NOMO-1 treated with DMSO at 0.1 percent for 48 hours (cell line): ENCODE results near the gene LST1.

Source experiments
- DNase-seq: peaks from one replicate; lab custom pipeline; 2025; ENCODE audit not compliant: unreplicated experiment; lab: John Stamatoyannopoulos, UW

LST1 gene

DNA sequence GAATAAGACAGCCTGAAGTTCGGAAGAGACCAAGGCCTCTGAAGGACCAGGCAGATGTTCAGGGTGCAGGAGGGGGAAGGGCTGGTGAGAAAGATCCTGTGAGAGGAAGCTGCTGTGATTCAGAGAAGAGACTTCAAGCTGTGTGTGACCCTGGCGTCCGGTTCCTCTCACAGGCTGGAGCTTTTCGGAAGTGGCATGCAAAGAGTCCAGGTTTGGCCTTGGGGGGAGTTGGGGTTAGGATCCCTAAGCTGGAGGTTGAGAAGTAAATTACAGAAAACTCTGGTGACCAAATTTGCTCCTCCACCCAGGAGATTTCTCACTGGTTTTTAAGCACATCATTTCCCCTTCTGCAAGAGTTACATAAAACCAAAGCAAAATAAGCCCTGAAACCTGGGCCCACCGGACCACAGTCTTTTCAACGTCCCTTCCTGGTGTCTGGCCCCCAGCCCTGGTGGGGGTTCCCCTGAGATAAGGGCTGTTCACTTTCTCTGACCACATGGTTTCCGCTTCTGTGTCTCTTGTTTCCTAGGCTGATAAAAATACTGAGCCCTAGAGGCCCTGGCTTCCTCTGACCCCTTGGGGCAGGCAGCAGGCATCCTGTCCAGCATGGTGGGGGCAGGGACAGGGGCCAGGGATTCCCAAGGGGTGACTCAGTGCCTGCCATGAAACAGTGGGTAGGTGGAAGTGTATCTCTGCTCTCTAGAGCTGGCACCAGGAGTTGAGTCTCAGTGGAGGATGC is 25.9 kb upstream of the LST1 start:
- peak; percentile 96 for DNase-seq

DNA sequence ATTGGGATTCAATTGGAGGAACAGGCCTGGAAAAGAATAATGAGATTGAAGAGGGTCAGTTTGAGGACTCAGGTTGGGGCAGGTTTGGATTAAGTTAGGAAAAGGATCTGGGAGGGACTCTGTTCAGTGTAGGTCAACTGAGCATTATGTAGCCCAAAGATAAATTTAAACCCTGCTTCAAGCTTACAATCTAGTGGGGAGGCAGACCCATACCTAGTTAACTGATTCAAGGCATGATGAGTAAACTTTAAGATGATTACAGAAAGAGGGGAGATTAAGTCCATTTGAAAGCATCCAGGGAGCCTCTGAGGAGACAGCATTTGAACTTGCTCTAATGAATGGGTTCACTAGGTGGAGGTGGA is 25.4 kb upstream of the LST1 start:
- DNase-seq: no peak

DNA sequence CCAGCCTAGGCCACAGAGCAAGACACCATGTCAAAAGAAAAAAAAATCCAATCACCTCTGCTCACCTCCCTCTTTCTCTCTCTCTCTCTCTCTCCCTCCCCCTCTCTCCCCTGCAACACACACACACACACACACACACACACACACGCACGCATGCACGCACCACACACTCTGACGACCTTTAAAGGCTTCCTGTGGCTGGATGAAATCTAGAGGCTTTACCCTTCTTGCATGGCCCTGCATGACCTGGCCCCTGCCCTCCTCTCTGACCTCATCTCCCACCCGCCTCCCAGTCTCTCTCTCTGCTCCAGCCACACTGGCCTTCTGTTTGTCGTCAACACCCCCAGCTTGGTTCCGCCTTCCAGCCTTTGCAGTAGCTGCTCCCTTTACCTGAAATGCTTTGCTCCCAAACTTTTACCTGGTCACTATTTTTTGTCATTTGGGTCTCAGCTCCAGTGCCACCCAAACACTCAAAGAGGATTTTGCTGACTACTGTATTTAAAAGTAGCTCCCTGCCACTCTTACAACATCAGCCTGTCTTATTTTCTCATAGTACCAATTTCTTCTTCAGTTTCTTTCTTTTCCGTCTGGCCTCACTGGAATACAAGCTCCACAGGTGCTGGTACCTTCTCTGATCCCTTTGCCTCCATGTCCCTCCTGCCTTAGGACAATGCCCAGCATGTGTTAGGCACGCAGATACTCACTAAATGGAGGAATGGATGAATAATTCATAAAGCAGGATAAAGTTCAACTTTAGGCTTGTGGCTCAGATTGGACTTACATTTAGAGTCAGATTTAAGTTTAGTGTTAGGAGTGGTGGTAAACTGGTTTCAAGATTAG is 18.3 kb upstream of the LST1 start:
- DNase-seq: no peak

DNA sequence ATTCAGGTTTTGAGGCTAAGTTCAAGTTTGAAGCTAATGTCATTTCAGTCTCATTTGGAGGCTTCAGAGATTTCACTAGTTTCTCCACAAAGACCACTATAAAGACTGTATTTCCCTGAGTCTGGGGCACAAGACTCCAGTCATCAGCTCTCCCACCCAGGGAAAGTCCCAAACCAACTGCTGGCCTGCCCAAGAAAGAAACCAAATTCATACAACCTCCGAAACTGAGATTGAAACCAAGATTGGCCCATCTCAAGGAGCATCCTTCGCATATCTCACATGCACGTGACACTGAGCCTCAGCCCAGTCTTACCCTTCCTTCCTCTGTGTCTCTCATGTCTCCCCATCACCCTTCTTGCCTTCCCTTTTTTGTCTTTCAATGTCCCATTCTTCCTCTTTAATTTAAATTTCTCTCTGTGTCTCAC is 17.5 kb upstream of the LST1 start:
- DNase-seq: peak; percentile 74

DNA sequence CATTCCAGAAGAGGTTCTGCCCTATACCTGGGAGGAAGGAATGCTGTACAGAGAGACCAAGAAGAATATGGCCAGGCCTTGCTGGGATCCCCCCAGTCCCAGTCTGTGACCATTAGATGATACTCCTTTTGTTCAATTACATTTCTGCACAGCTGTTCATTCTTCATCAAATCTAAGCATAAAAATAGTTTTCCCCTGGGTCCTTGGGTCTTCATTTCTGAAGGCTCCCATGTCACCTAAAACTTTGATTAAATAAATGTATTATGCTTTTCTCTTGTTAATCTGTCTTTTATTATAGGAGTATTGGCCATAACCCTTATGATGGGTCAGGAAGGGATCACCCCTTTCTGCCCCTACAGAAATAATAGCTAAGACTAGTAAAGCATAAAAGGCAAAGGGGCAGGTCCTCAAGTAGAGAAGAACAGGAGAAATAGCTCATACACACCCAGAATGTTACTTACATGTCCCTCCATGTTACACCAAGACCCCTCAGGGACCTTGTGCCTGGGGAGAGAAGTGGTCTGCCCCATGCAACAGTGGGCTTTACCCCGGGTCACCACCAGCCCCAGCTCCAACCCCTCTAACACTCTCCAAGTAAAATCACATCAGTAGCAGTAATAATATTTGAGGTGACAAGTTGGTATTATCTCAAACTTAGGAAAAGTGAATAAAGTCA is 16.1 kb upstream of the LST1 start:
- DNase-seq: no peak

DNA sequence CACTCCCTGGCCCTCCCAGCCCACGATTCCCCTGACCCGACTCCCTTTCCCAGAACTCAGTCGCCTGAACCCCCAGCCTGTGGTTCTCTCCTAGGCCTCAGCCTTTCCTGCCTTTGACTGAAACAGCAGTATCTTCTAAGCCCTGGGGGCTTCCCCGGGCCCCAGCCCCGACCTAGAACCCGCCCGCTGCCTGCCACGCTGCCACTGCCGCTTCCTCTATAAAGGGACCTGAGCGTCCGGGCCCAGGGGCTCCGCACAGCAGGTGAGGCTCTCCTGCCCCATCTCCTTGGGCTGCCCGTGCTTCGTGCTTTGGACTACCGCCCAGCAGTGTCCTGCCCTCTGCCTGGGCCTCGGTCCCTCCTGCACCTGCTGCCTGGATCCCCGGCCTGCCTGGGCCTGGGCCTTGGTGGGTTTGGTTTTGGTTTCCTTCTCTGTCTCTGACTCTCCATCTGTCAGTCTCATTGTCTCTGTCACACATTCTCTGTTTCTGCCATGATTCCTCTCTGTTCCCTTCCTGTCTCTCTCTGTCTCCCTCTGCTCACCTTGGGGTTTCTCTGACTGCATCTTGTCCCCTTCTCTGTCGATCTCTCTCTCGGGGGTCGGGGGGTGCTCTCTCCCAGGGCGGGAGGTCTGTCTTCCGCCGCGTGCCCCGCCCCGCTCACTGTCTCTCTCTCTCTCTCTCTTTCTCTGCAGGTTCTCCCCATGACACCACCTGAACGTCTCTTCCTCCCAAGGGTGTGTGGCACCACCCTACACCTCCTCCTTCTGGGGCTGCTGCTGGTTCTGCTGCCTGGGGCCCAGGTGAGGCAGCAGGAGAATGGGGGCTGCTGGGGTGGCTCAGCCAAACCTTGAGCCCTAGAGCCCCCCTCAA is 13.8 kb upstream of the LST1 start, which contains the start of gene LTA:
Gene LTA (plus strand): TSS at position 249 of the 871 bp plus-strand sequence. CDS start 454 bp downstream, at position 703.
- no peak for DNase-seq

DNA sequence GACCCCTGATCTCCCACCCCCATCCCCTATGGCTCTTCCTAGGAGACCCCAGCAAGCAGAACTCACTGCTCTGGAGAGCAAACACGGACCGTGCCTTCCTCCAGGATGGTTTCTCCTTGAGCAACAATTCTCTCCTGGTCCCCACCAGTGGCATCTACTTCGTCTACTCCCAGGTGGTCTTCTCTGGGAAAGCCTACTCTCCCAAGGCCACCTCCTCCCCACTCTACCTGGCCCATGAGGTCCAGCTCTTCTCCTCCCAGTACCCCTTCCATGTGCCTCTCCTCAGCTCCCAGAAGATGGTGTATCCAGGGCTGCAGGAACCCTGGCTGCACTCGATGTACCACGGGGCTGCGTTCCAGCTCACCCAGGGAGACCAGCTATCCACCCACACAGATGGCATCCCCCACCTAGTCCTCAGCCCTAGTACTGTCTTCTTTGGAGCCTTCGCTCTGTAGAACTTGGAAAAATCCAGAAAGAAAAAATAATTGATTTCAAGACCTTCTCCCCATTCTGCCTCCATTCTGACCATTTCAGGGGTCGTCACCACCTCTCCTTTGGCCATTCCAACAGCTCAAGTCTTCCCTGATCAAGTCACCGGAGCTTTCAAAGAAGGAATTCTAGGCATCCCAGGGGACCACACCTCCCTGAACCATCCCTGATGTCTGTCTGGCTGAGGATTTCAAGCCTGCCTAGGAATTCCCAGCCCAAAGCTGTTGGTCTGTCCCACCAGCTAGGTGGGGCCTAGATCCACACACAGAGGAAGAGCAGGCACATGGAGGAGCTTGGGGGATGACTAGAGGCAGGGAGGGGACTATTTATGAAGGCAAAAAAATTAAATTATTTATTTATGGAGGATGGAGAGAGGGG is 12.6 kb upstream of the LST1 start:
- DNase-seq: no peak

DNA sequence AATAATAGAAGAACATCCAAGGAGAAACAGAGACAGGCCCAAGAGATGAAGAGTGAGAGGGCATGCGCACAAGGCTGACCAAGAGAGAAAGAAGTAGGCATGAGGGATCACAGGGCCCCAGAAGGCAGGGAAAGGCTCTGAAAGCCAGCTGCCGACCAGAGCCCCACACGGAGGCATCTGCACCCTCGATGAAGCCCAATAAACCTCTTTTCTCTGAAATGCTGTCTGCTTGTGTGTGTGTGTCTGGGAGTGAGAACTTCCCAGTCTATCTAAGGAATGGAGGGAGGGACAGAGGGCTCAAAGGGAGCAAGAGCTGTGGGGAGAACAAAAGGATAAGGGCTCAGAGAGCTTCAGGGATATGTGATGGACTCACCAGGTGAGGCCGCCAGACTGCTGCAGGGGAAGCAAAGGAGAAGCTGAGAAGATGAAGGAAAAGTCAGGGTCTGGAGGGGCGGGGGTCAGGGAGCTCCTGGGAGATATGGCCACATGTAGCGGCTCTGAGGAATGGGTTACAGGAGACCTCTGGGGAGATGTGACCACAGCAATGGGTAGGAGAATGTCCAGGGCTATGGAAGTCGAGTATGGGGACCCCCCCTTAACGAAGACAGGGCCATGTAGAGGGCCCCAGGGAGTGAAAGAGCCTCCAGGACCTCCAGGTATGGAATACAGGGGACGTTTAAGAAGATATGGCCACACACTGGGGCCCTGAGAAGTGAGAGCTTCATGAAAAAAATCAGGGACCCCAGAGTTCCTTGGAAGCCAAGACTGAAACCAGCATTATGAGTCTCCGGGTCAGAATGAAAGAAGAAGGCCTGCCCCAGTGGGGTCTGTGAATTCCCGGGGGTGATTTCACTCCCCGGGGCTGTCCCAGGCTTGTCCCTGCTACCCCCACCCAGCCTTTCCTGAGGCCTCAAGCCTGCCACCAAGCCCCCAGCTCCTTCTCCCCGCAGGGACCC is 11.7 kb upstream of the LST1 start:
- no peak for DNase-seq

DNA sequence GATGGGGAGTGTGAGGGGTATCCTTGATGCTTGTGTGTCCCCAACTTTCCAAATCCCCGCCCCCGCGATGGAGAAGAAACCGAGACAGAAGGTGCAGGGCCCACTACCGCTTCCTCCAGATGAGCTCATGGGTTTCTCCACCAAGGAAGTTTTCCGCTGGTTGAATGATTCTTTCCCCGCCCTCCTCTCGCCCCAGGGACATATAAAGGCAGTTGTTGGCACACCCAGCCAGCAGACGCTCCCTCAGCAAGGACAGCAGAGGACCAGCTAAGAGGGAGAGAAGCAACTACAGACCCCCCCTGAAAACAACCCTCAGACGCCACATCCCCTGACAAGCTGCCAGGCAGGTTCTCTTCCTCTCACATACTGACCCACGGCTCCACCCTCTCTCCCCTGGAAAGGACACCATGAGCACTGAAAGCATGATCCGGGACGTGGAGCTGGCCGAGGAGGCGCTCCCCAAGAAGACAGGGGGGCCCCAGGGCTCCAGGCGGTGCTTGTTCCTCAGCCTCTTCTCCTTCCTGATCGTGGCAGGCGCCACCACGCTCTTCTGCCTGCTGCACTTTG is 10.7 kb upstream of the LST1 start, which contains the start of gene TNF:
Gene TNF (plus strand): TSS at position 231 of the 567 bp plus-strand sequence. CDS start 177 bp downstream, at position 408.
- peak; percentile 78 for DNase-seq

DNA sequence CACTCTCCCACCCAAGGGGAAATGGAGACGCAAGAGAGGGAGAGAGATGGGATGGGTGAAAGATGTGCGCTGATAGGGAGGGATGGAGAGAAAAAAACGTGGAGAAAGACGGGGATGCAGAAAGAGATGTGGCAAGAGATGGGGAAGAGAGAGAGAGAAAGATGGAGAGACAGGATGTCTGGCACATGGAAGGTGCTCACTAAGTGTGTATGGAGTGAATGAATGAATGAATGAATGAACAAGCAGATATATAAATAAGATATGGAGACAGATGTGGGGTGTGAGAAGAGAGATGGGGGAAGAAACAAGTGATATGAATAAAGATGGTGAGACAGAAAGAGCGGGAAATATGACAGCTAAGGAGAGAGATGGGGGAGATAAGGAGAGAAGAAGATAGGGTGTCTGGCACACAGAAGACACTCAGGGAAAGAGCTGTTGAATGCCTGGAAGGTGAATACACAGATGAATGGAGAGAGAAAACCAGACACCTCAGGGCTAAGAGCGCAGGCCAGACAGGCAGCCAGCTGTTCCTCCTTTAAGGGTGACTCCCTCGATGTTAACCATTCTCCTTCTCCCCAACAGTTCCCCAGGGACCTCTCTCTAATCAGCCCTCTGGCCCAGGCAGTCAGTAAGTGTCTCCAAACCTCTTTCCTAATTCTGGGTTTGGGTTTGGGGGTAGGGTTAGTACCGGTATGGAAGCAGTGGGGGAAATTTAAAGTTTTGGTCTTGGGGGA is 10.0 kb upstream of the LST1 start:
- no peak for DNase-seq

DNA sequence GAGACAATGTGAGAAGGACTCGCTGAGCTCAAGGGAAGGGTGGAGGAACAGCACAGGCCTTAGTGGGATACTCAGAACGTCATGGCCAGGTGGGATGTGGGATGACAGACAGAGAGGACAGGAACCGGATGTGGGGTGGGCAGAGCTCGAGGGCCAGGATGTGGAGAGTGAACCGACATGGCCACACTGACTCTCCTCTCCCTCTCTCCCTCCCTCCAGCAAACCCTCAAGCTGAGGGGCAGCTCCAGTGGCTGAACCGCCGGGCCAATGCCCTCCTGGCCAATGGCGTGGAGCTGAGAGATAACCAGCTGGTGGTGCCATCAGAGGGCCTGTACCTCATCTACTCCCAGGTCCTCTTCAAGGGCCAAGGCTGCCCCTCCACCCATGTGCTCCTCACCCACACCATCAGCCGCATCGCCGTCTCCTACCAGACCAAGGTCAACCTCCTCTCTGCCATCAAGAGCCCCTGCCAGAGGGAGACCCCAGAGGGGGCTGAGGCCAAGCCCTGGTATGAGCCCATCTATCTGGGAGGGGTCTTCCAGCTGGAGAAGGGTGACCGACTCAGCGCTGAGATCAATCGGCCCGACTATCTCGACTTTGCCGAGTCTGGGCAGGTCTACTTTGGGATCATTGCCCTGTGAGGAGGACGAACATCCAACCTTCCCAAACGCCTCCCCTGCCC is 9.0 kb upstream of the LST1 start:
- no peak for DNase-seq

DNA sequence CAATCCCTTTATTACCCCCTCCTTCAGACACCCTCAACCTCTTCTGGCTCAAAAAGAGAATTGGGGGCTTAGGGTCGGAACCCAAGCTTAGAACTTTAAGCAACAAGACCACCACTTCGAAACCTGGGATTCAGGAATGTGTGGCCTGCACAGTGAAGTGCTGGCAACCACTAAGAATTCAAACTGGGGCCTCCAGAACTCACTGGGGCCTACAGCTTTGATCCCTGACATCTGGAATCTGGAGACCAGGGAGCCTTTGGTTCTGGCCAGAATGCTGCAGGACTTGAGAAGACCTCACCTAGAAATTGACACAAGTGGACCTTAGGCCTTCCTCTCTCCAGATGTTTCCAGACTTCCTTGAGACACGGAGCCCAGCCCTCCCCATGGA is 8.5 kb upstream of the LST1 start:
- DNase-seq: no peak

DNA sequence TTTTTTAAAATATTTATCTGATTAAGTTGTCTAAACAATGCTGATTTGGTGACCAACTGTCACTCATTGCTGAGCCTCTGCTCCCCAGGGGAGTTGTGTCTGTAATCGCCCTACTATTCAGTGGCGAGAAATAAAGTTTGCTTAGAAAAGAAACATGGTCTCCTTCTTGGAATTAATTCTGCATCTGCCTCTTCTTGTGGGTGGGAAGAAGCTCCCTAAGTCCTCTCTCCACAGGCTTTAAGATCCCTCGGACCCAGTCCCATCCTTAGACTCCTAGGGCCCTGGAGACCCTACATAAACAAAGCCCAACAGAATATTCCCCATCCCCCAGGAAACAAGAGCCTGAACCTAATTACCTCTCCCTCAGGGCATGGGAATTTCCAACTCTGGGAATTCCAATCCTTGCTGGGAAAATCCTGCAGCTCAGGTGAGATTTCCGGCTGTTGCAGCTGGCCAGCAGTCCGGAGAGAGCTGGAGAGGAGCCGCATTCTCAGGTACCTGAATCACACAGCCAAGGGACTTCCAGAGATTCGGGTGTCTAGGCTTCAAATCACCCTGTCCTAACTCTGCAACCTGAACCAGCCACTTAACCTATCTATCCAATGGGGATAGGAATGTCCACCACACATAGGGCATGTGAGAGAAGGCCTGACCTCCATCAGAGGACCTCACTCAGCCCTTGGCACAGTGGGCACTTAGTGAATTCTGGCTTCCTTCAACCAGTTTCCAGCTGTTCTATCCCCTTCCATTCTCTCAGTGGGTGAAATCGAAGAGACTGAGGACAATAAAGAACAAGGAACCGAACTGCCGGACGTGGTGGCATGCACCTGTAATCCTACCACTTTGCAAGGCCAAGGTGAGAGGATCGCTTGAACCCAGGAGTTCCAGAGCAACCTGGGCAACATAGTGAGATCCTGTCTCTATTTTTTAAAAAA is 7.6 kb upstream of the LST1 start:
- DNase-seq: no peak

DNA sequence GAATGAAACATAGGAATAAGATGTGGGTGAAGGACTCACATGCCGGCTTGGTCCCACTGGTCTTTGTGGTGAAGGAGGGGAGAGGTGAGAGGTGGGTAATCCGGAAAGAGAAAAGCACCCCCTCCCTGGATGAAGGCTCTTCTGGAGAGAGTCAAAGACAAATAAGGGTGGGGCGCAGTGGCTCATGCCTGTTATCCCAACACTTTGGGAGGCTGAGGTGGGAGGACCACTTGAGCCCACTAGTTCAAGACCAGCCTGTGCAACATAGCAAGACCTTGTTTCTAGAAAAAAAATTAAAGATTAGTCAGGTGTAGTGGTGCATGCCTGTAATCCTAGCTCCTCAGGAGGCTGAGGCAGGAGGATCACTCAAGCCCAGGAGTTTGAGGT is 7.0 kb upstream of the LST1 start:
- no peak for DNase-seq

DNA sequence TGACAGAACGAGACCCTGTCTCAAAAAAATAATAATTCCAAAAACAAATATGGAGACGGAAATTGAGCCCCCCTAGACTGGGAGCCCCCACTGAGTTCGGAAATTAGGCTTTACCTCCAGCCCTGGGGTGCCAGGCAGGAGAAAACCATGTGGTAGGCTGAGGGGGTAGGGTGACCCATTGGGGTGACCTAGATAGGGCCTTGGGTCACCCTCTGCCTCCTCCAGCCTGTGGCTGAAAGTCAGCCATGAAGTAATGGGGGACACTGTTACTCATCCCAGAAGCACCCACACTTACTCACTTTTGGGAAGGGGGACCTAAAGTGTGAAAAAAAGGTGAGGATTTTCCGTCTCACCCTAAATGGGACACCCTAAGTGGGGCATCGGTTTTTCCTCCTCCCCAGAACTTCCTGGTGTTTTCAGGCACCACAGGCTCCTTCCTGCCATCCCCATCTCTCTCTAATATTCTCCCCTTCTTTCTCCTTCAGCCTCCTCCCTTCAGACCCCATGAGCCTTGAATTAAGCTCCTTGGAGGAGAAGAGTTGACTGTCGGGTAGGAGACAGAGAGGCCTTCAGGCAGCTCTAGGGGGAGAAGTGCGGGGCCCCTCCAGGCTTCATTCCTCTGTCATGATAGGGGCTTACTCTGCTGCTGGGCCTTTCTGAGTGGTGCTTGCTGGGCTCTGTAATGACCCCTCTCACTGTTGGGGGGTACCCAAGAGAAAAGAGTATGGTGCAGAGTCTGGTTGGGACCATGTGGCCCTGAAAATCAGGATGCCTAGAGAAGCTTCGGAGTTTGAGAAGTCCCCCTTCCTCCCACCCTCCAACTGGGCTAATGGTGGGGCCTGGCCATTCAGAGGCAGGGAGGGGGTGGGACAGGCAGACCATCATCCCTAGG is 6.3 kb upstream of the LST1 start:
- DNase-seq: no peak
